Erythroblast (primary cell): ENCODE results near the gene MAGI1.
A peak's percentile ranks its signal among the peaks of the same experiment; 100 is the strongest.

Experiments
- DNase-seq, 2 experiments: peaks; one replicate each; lab custom pipeline; 2025; lab: John Stamatoyannopoulos, UW
- GATA1 ChIP-seq: IDR thresholded peaks from 2 replicates; pipeline ENCODE4 v1.6.1; 2011; ENCODE audit warnings: low read depth, mild to moderate bottlenecking, control low read depth, low read length, moderate library complexity
- POLR2A ChIP-seq: IDR thresholded peaks from 2 replicates; pipeline ENCODE4 v1.6.1; 2011; ENCODE audit warnings: mild to moderate bottlenecking, low read length

The MAGI1 gene

DNA sequence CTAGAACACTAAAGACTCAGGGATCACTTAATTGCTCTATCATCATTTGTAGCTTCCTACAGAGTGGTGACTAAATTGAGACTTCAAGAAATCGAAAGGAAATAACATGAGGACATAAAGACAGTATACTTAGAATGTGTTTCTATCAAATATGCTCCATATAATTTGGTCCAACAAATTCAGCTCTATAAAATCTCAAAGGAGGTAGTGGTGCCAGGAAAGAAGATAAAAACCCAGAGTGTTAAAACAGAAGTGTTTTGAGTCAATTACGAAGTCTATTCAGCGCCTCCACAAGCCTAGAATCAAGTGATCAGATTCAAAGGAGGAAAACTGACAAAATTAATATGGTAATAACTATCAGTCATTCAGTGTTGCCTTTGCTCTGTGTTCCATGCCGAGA lies 22.9 kb downstream of the MAGI1 start:
- no peak for DNase-seq

DNA sequence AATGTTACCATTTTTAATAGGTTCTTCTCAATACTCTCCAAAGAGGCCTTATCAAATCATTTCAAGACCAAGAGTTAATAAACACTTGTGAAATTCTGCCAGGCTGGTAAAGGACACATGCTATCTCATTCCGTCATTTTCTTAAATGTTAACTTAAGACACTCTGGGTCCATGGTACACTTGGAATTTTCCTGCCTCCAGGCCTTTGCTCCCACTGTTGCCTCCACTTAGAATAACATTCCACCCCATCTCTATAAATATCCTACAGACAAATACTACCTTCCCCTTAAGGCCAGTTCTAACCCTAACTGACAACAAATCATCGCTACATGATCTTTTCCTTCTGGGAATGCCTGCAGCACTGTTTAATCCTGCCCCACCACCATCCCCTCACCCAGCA lies 24.1 kb downstream of the MAGI1 start:
- TF ChIP-seq GATA1: no peak
- TF ChIP-seq POLR2A: no peak
- no peak for DNase-seq

More for the DNA sequence above, 22.9 kb downstream of the MAGI1 start:
- no peak for TF ChIP-seq GATA1
- TF ChIP-seq POLR2A: no peak

DNA sequence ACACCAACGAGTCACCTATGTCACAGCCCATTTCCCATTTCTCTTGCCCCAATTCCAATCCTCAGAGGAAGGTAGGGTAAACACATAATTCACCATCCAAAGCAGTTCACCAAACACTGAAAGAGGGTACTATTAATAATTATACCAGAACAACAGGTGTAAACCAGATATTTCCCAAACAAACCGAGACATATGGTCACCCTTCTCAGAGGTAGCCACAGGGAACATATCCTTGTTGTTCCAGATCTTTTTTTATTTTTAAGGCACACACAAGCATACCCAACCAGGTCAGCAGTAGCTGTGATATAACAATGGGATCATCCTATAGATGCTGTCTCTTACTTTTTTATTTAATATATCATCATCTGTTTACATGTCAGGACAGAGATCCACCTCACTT lies 24.7 kb downstream of the MAGI1 start:
- no peak for TF ChIP-seq GATA1
- TF ChIP-seq POLR2A: no peak
- DNase-seq: no peak

DNA sequence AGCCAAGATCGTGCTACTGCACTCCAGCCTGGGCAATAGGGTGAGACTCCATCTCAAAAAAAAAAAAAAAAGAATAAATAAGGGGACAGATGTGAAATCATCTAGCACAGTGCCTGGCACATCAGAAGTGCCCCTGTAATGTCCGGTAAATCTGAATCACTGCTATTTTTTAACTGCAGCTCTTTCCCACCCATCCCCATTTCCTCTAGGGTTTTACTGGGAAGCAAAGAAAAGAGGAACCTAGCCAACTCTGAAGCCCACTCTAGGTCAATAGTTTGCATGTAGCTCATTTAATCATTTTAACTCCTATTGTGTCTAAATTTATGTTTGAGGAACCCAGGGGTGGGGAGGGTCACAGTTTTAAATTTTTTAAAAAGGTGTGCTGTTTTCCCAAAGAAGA lies 26.0 kb downstream of the MAGI1 start:
- DNase-seq: no peak
- TF ChIP-seq POLR2A: no peak
- TF ChIP-seq GATA1: no peak

DNA sequence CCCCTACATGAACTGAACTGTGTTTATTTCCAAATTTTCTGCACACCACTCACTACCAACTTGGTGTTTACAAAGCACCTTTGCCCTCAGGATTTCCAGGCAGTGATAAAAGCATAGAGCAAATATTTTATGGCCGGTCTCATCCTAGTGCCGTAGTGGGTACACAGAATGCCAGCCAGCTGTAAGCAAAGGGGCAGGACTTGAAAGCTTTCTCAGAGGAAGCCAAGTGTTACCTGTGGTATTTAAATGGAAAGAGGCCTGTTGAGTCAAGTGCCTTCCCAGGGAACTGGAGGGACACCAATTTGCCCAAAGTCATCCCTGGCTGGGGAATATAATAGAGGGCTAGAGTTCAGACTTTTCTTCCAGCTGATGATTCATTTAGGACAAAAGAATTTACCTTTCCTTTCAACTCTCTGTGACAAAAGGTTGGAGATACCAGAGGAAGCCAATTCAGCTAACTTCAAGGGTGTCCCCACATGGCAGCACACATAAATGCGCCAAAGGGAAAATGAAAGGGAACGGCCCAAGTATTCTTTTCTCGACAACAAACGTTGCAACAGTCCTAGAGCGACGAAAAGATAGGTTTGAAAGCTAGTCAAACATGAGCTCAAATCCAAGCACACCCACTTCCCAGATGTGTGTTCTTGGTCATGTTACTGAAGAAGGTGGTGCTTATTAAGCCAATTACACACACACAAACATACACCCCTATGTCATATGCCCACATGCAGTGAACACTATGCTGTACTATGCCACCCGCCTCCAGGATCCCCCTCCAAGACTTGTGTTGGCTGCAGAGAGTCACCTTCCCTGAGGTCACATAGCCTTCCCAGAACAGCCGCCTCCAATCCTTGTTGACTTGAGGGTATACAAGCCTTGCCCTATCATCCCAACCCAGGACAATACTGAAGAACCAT lies 27.7 kb downstream of the MAGI1 start:
- DNase-seq: no peak
- no peak for TF ChIP-seq POLR2A

DNA sequence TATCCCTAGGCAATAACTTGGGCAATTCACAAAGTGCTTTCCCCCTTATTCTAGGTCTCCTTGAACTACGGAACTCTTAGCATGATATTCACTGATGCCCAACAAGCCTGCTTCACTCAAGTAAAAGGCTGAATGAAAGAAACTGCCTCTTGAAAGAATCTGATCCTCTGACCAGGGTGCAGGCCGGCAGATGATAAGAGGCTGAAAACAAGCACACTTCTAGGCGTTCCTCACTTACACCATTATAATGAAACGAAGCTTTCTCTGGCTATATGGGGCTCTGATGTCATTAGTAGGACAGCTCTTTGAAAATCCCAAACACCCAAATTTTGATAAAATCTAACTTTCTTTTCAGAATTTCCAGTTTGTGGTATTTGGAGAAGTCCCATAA lies 28.4 kb downstream of the MAGI1 start:
- no peak for DNase-seq
- TF ChIP-seq GATA1 (no peak), POLR2A (no peak)

DNA sequence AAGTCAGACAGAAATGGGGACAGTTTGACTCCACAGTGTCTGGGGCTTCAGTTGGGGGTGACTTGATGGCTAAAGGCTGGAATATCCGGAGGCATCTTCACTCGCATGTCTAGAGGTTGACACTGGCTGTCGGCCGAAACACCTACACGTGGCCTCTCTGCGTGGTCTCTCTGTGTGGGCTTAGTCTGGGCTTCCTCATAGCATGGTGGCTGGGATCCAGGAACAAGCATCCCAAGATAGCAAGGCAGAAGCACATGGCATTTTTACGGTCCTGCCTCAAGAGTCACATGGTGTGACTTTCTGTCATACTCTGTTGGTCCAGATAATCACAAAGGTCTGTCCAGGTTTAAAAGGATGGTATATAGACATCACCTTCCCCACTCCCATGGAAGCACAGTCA lies 34.5 kb downstream of the MAGI1 start:
- no peak for DNase-seq
- TF ChIP-seq GATA1 (no peak), POLR2A (no peak)

DNA sequence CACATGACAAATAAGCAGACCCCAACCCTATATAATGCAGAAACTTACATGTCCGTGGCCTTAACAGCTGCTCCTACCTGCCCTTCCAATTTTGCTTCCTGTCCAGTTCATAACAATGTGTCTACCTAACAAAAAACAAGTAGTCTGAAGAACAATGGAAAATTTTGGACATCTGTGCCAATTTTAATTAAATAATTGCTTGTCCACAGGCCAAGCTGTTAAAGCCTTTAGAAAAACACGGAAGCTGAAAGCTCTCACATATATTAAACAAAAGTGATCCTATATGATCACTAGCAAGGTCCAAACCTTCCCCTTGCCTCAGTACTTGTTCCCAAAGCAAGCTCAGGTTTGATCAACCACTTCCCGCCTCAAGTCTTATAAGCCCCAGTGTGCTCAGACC lies 37.1 kb downstream of the MAGI1 start:
- no peak for DNase-seq
- TF ChIP-seq GATA1 (no peak), POLR2A (no peak)

DNA sequence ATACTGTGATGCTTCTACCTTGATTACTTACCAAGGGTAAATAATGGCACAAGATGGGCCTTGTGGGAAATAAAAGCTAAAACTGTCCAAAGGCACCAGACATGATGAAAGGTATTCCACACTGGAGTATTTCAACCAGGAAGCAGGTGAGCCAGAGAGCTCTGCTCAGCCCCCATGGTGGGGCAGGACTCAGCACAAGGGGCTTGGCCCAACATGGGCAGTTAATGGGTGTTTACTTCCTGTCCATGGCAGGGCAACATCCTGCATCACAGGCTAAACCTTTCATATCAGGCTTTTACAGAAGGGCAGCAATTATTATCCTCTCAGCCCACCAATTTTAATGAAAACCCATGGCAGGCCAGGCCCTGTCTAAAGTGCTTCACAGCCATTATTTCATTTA lies 38.2 kb downstream of the MAGI1 start:
- no peak for DNase-seq
- TF ChIP-seq GATA1 (no peak), POLR2A (no peak)

DNA sequence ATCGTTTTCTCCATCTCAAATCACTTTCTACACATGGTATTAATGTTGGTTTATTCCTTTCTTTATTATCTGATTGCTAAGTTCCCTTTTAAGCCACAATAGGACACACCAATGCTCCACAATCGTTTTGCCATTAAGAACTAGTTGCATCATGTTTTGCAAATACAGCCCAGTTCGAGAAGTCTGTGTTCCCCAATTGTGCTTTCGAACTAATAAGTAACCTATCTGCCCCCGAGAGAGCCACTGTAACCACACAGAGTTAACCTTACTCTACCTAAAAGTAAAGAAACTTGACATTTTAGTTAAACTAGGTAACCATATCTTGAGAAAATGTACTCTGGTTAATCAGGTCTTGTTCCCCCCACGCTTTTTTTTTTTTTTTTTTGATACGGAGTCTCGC lies 39.1 kb downstream of the MAGI1 start:
- TF ChIP-seq GATA1 (no peak), POLR2A (no peak)
- no peak for DNase-seq

DNA sequence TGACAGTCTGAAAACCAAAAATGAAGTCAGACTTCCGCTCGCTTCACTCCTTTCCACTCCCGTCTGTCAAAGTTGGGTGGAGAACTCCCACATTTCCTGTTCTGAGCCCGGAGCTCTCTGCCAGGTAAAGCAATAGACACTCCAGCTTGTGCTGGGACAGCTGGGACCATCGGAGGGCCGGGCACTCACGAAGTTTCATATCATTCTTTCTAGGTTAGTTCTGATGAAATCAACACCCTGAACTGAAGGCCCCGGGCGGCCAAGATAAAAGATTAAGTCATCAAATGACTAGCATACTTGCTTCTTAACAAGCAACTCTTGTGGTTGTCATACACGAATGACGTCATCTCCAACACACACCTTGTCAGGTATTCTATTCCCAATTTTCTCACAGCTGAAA lies 42.1 kb downstream of the MAGI1 start:
- TF ChIP-seq POLR2A (no peak), GATA1 (no peak)
- DNase-seq: no peak

DNA sequence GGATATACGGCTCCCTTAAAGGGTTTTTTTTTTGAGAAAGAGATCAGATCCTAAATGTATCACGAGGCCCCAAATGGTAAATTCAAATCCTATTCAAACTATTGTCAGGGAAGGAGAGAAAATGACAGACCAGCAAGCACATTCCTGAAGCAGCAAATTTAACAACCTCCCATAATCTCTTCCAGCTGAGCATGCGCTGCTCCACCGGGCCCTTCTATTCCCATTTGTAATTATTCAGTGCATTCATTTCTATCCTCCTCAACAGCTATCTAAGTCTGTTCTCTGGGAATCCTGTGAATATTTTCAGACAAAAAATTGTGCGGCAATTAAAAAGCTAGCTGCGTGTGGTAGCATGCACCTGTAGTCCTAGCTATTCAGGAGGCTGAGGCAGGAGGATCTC lies 43.2 kb downstream of the MAGI1 start:
- no peak for DNase-seq
- TF ChIP-seq POLR2A: no peak
- TF ChIP-seq GATA1: no peak

DNA sequence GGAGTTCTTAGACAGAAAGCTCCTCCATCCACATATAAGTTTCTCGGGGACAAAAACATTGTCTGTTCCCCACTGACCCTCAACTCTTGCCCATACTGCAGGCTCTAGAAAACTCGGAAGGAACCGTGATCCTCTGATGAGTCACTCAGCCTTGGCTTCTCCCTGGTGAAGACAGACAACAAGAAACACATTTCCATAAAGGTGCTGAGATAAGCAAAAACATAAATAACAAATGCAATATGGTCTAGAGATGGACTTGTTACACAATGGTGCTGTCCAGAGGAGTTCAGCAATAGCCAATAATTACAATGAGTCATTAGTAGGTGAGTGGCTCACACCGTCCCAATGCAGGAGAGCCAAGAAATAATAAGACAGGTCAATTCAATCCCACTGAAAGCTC lies 43.7 kb downstream of the MAGI1 start:
- DNase-seq: no peak
- TF ChIP-seq GATA1 (no peak), POLR2A (no peak)

DNA sequence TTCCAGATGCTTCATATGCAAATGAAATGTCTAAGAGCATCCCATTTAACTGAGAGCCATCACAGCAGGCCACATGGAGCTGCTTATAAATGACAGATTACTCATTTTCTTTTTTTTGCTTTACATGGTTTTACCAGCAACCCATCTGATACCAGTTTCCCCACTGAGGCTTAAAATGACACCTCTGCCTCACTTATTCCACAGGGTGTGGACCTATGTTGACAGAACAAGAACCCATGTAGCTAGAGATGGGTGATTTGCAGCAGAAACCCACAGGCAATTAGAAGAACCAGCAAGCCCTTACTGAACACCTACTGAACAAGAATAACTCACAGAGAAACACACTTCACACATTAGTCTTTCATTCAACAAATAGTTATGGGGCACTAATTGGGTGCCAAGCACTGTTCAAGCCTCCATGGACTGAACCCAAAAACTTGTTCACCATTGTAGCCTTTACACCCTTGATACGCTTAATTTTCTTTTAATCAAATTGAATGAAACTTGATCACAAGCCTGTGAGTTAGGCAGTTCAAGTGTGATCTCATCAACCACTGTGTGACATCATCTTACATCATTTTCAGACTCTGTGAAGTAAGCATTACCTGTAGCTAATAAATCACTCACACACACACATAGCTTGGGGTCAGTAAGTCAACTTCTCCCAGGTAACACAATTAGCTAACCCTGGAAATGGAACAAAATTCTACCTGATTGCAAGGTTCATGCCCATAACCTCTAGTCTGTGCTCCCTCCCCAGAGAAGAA lies 45.4 kb downstream of the MAGI1 start:
- TF ChIP-seq GATA1 (no peak), POLR2A (no peak)
- peak in 1 of 2 experiments; percentile 2 for DNase-seq

DNA sequence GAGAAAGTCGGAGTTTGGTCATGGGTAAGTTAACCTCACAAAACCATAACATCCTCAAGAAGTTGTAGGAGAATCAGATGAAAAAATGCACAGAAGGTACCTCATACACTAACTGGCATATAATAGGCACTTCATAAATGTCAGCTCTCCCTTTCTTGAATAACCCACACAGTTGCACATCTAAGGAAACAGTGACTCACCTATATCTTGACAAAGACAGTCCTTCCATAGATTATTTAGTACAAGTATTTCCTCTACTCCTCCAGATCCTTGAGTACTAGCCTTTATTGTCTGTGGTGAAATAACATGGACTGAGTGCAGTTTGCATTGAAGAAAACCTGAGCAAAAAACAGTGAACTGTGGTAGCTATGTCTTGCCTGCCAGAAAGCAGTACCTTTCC lies 46.6 kb downstream of the MAGI1 start:
- DNase-seq: no peak
- TF ChIP-seq GATA1 (no peak), POLR2A (no peak)
